ENCODE results near the gene DDX19B.

Gene DDX19B

GRCh38 chr16:70359552-70359951 is 60.6 kb downstream of the DDX19B start:
- TF ChIP-seq SIN3A (IDR thresholded peaks at IDR 0.05; ENCODE audit: borderline replicate concordance, insufficient read depth, low read length) (no peak), FOXP2 (optimal IDR thresholded peaks at IDR 0.05; ENCODE audit: borderline replicate concordance, extremely low read depth, extremely low read length, insufficient read depth) (no peak), TAF1 (IDR thresholded peaks at IDR 0.05; ENCODE audit: borderline replicate concordance, insufficient read depth, low read length) (no peak), POLR2AphosphoS5 (IDR thresholded peaks at IDR 0.05; ENCODE audit: low read depth, low read length) (no peak)
- TF ChIP-seq, protein P1, sequence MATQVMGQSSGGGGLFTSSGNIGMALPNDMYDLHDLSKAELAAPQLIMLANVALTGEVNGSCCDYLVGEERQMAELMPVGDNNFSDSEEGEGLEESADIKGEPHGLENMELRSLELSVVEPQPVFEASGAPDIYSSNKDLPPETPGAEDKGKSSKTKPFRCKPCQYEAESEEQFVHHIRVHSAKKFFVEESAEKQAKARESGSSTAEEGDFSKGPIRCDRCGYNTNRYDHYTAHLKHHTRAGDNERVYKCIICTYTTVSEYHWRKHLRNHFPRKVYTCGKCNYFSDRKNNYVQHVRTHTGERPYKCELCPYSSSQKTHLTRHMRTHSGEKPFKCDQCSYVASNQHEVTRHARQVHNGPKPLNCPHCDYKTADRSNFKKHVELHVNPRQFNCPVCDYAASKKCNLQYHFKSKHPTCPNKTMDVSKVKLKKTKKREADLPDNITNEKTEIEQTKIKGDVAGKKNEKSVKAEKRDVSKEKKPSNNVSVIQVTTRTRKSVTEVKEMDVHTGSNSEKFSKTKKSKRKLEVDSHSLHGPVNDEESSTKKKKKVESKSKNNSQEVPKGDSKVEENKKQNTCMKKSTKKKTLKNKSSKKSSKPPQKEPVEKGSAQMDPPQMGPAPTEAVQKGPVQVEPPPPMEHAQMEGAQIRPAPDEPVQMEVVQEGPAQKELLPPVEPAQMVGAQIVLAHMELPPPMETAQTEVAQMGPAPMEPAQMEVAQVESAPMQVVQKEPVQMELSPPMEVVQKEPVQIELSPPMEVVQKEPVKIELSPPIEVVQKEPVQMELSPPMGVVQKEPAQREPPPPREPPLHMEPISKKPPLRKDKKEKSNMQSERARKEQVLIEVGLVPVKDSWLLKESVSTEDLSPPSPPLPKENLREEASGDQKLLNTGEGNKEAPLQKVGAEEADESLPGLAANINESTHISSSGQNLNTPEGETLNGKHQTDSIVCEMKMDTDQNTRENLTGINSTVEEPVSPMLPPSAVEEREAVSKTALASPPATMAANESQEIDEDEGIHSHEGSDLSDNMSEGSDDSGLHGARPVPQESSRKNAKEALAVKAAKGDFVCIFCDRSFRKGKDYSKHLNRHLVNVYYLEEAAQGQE (IDR thresholded peaks at IDR 0.05; ENCODE audit: insufficient read depth in 1 of 2, low read depth in 2 of 2, low read length in 2 of 2): no peak

DNA sequence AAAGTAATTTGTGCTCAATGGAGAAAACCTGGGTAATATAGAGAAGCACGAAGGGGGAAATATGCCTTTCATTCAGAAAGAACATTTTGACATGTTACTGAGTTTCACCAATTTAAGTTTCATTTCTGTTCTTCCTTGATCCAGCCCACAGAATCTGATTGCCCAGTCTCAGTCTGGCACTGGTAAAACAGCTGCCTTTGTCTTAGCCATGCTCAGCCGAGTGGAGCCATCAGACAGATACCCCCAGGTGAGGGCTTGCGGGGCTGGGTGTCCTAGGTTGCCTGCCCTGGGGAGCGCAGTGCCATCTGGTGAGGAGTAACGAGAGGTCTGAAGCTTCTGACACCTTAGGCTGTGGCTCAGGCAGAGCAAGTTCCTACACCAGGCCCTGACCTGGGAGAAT is 65.4 kb downstream of the DDX19B start:
- TF ChIP-seq, protein P1 (IDR thresholded peaks at IDR 0.05; ENCODE audit: insufficient read depth in 1 of 2, low read depth in 2 of 2, low read length in 2 of 2): no peak
- TF ChIP-seq TAF1 (IDR thresholded peaks at IDR 0.05; ENCODE audit: borderline replicate concordance, insufficient read depth, low read length): no peak
- no peak for TF ChIP-seq FOXP2 (optimal IDR thresholded peaks at IDR 0.05; ENCODE audit: borderline replicate concordance, extremely low read depth, extremely low read length, insufficient read depth)
- TF ChIP-seq POLR2AphosphoS5 (IDR thresholded peaks at IDR 0.05; ENCODE audit: low read depth, low read length): no peak
- TF ChIP-seq SIN3A (IDR thresholded peaks at IDR 0.05; ENCODE audit: borderline replicate concordance, insufficient read depth, low read length): no peak

DNA sequence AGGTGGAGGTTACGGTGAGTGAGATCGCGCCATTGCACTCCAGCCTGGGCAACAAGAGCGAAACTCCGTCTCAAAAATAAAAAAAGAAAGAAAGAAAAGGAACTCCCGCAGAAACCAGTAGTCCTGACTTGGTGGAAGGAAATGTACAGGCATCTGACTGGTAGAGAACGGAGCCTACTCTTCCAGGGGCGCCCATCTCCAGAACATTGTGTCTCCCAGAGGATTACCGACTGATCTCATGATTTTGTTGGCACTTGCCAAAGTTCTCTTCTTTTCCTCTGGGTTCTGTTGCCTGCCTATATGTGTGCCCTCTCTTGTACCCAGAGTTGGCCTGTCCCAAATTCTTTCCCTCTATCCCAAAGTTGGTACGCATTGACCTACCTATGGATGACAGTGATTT is 71.9 kb downstream of the DDX19B start:
- TF ChIP-seq SIN3A (IDR thresholded peaks at IDR 0.05; ENCODE audit: borderline replicate concordance, insufficient read depth, low read length) (no peak), FOXP2 (optimal IDR thresholded peaks at IDR 0.05; ENCODE audit: borderline replicate concordance, extremely low read depth, extremely low read length, insufficient read depth) (no peak), TAF1 (IDR thresholded peaks at IDR 0.05; ENCODE audit: borderline replicate concordance, insufficient read depth, low read length) (no peak), POLR2AphosphoS5 (IDR thresholded peaks at IDR 0.05; ENCODE audit: low read depth, low read length) (no peak)
- TF ChIP-seq, protein P1 (IDR thresholded peaks at IDR 0.05; ENCODE audit: insufficient read depth in 1 of 2, low read depth in 2 of 2, low read length in 2 of 2): no peak

GRCh38 chr16:70372921-70373728 is 74.1 kb downstream of the DDX19B start:
- TF ChIP-seq TAF1 (IDR thresholded peaks at IDR 0.05; ENCODE audit: borderline replicate concordance, insufficient read depth, low read length) (no peak), POLR2AphosphoS5 (IDR thresholded peaks at IDR 0.05; ENCODE audit: low read depth, low read length) (no peak), FOXP2 (optimal IDR thresholded peaks at IDR 0.05; ENCODE audit: borderline replicate concordance, extremely low read depth, extremely low read length, insufficient read depth) (no peak)

DNA sequence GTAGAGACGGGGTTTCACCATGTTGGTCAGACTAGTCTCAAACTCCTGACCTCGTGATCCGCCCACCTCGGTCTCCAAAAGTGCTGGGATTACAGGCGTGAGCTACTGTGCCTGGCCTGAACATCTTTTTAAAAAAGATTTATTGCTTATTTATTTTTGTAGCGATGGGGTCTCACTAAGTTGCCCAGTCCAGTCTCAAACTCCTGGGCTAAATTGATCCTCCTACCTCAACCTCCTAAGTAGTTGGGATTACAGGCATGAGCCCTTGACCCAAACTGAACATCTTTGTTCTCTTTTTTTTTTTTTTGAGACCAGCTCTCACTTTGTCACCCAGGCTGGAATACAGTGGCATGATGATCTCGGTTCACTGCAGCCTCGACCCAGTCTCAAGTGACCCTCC is 75.2 kb downstream of the DDX19B start:
- TF ChIP-seq, protein P1 (IDR thresholded peaks at IDR 0.05; ENCODE audit: insufficient read depth in 1 of 2, low read depth in 2 of 2, low read length in 2 of 2): no peak
- TF ChIP-seq FOXP2 (optimal IDR thresholded peaks at IDR 0.05; ENCODE audit: borderline replicate concordance, extremely low read depth, extremely low read length, insufficient read depth) (no peak), TAF1 (IDR thresholded peaks at IDR 0.05; ENCODE audit: borderline replicate concordance, insufficient read depth, low read length) (no peak)
